HG03095 (cell line): Measurements from ENCODE around the gene ANKRD16.
"Not testable (repeated sequence)": the region's sequence is repeated elsewhere in the genome, so short reads cannot be mapped to it uniquely, and the experiment has no call there.

ENCODE experiments used
- ATAC-seq: cut with Tn5 transposase; IDR thresholded peaks from one replicate; pipeline ENCODE4 v1.9.1; 2021; ENCODE audit warnings: moderate library complexity; ENCODE audit not compliant: unreplicated experiment

The ANKRD16 gene

DNA sequence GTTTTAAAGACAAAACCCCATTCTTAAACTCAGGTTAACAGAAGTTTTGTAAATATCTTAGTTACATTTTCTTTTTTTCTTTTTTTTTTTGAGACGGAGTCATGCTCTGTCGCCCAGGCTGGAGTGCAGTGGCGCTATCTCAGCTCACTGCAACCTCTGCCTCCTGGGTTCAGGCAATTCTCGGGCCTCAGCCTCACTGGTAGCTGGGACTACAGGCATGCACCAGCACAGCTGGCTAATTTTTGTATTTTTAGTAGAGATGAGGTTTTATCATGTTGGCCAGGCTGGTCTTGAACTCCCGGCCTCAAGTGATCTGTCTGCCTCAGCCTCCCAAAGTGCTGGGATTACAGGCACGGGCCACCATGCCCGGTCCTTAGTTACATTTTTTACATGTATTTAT lies 12.7 kb downstream of the ANKRD16 start:
- ATAC-seq, result not testable (repeated sequence)

DNA sequence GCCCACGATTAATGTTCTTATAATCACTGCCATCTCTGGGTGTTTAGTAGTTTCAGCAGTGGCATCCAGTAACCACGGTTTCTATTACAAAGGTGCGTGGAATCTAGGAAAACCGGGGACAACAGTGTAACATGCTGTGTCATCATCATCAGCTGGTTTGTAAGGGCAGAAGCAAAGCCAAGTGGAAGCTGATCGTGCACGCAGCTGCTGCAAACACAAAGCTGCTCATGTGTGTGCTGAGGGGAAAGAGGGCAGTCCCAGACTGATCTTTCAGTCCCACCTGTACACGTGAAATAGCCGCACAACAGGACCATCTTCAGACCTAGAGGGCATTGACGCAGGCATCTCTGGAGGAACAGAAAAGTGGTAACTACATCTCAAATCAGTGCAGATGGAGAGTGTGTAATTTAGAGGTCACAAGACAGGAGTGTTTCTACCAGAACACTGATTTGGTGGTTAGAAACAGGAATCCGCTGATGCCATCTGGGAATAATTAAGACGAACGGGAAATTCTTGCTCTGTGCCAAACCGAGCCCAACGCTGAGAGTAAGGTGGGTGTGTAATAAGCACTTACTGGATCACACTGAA lies 13.4 kb downstream of the ANKRD16 start:
- no peak for ATAC-seq

DNA sequence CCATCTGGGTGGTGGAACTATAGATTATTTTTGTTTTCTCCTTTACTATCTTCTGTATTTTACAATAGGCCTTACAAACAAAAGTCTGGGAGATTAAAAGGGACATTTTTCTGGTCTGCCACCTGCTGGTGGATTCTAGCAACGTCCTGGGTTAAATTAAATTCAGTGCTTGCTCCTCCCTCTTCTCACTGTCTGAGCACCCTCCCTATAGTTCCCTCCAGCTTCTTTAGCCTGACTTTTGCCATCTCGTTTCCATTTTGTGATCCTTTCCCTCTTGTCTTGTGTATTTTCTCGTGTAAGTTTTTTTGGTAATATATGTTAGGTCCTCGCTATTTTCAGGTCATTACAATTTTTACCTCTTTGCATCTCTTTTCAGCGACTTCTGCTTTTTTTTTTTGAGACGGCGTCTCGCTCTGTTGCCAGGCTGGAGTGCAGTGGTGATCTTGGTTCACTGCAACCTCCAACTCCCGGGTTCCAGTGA lies 16.1 kb downstream of the ANKRD16 start:
- ATAC-seq, result peak; percentile 66

DNA sequence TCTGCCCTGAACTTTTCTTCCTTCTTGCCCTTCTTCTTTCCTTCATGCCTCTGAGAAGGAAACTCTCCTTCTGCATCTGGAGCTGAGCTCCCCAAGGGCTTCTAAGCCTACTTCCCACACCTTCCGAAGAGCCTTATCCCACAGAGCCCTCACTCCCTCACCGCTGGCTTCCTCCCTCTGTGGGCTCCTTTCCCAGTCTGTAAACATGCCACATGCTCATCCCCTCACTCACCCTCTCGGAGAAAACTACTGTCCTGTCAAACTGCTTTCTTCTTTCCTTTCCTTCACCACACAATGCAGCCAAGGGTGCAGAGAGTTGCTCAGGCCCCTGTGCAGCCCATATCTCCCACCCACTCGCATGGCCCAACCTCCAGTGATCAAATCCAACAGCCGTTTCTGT lies 18.1 kb downstream of the ANKRD16 start:
- ATAC-seq, result no peak

- no peak for ATAC-seq
Measured at GRCh38 chr10:5869156-5869555, 20.5 kb downstream of the ANKRD16 start.

- not testable (repeated sequence) for ATAC-seq
Measured at GRCh38 chr10:5868383-5868782, 21.3 kb downstream of the ANKRD16 start.

GRCh38 chr10:5867091-5867615 lies 22.5 kb downstream of the ANKRD16 start:
- not testable (repeated sequence) for ATAC-seq

DNA sequence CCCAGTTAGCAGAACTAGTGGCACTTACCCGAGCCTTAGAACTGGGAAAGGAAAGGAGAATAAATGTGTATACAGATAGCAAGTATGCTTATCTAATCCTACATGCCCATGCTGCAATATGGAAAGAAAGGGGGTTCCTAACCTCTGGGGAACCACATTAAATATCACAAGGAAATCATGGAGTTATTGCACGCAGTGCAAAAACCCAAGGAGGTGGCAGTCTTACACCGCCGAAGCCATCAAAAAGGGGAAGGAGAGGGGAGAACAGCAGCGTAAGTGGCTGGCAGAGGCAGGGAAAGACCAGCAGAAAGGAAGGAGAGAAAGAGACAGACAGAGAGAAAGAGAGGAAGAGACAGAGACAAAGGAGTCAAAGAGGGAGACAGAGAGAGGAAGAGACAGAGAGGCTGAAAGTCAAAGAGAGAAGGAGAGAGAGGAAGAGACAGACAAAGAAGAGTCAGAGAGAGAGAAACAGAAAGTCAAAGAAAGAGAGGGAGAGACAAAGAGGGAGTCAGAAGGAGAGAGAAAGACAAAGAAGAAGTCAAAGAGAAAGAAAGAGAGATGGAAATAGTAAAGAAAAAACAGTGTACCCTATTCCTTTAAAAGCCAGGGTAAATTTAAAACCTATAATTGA lies 23.1 kb downstream of the ANKRD16 start:
- ATAC-seq, result not testable (repeated sequence)

- ATAC-seq, result not testable (repeated sequence)
Measured at GRCh38 chr10:5862981-5863685, 26.6 kb downstream of the ANKRD16 start.

DNA sequence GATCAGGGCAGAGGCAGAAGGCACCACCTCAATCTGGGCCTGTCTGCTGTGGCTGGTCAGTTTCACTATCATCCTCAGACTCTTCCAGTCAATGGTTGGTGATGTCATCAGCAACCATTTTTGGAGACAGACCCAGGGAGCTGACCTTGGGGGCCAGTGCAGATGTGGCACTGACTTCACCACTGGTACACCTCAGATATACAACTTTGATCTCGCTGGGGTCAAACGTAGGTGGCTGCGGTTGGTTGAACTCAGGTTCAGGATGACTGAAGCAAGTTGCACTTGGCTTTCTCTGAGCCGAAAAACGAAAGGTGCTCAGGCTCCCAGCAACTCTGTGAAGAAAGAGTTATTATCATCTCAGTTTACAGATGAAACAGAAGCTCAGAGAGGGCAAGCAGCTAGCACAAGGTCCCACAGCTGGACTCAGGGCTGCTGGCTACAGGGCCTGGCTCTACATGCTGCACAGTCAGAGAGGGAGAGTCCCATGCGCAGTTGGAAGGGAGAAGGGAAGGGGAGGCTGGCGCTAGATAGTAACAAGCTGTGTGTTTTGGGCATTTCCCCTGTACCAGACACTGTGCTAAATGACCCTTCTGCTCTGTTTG lies 27.2 kb downstream of the ANKRD16 start:
- peak; percentile 93 for ATAC-seq

DNA sequence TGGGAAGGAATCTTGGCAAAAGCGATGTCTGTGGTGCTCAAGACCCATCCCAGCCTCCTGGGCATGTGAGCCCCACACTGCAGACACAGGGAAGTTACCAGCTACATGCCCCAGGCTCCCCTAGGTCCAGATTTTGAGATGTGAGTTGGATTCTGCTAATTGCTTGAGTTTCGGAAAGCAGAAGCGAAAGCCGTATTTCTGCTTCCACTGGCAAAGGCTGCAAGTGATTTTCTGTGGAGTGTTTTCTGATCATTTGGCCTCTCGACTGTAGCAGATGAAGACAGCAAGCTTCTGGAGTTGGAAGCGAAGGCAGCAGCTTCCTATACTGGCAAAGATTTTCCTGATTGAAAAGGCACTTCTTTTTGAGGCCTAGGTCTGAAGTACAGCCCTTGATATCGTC lies 29.6 kb downstream of the ANKRD16 start:
- ATAC-seq, result no peak

- no peak for ATAC-seq
Measured at GRCh38 chr10:5858811-5859210, 30.9 kb downstream of the ANKRD16 start.

GRCh38 chr10:5856701-5857004 lies 33.0 kb downstream of the ANKRD16 start:
- ATAC-seq, result no peak

DNA sequence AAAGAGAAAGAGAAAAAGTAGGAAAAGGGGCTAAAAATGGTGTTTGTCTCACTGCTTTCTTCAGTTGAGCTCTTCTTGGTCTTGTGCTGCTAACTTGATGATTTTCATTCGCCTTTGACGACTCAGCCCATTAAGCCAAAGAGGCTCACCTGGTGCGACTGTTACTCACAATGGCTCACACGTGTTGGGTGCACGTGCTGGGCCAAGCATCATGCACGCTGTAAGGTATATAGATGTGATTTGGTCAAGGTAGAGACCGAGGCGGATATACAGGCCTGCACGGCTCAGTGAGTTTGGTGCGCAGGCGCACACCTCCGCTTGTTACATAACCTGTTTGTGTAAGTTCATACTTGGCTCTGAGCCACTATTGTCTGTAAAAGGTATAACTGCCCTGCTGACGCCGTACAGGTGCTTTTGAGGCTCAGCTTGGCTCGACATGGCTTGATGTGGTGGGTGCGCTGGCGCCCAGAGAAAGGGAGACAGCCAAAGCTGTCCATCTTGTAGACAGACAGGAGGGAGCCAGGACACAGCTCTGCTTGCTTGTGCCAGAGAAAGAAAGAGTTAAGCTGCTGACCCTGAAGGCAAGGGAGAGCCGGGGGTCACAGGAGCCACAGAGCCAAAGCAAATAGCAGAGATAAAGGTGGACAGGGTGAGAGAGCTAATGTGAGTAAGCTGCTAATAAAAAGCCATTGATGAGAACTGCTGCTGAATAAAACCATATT lies 33.6 kb downstream of the ANKRD16 start:
- no peak for ATAC-seq

- ATAC-seq, result no peak
Measured at GRCh38 chr10:5854131-5854475, 35.6 kb downstream of the ANKRD16 start.

DNA sequence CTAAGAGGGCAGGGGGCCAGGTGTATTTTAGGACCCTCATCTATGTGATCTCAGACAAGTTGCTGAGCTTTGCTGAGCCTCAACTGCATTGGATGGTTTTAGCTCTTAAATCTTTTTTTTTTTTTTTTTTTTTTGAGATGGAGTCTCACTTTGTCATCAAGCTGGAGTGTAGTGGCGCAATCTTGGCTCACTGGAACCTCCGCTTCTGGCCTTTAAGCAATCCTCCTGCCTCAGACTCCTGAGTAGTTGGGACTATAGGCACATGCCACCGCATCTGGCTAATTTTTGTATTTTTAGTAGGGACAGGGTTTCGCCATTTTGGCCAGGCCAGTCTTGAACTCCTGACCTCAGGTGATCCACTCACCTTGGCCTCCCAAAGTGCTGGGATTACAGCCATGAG lies 43.0 kb downstream of the ANKRD16 start:
- not testable (repeated sequence) for ATAC-seq

DNA sequence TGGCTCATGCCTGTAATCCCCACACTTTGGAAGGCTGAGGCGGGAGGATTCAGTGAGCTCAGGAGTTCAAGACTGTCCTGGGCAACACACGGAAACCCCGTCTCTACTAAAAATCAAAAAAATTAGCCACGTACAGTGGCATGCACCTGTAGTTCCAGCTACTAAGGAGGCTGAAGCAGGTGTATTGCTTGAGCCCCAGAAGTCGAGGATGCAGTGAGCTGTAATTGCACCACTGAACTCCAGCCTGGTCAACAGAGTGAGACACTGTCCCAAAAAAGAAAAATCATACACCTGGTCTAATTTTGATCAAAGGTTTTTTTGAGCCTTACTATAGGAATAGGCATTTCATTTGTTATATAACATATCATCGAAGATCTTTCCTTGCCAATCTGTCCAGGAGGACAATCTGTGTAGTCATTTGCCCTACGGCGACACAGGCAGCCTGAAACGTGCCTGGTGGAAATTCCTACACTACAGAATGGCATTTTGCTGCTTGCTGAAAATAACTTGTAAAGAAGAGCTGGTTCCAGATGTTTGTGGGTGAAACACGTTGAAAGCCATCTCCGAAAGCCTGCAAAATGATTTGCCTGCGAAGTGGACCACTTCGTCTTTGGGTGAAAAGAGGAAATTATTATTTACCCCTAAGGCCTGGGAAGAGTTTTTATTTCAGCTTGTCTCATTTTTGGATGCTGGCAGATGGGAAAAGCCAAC lies 45.2 kb downstream of the ANKRD16 start:
- no peak for ATAC-seq

GRCh38 chr10:5843686-5844344 lies 45.9 kb downstream of the ANKRD16 start:
- no peak for ATAC-seq

GRCh38 chr10:5841965-5842364 lies 47.7 kb downstream of the ANKRD16 start:
- ATAC-seq, result no peak
